Measurements from ENCODE around the gene CFAP97D2.

Gene CFAP97D2

DNA sequence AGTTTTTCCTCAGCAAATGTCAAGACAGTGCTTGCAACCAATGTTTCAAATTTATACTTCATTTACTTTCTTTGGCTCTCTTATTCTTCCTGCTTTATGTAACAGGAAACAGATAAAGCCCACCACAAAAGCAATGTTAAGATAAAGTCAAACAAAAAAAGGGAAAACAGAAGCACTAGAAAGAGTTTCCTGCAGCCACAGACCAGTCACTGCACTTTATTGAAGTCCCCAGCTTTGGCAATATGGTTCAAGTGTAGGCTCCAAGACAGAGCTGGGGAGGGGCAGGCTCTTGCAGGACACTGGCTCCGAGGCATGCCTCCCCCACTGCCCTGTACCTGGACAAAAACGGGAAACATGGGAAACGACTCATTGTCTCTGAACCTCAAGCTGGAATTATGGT lies 40.3 kb downstream of the CFAP97D2 start:
- H3K4me1 ChIP-seq (ENCODE audit: control insufficient read depth in 1 of 2, insufficient read depth in 2 of 2, low read length in 2 of 2), result no peaks in the 10 kb centered on the region
- peaks cover 0 to under 1% of the 10 kb centered on the region in 2 donors for H3K27me3 ChIP-seq (ENCODE audit: control insufficient read depth in 1 of 2, insufficient read depth in 2 of 2, low read length in 2 of 2)
- H3K36me3 ChIP-seq (ENCODE audit: control insufficient read depth in 1 of 2, insufficient read depth in 2 of 2, low read length in 2 of 2), result no peaks in the 10 kb centered on the region
- no peak overlapping the region for H3K27ac ChIP-seq (ENCODE audit: low read depth, low read length)
- H3K9me3 ChIP-seq (ENCODE audit: control insufficient read depth in 1 of 2, low read length in 2 of 2), result no peaks in the 10 kb centered on the region
- H3K4me3 ChIP-seq (ENCODE audit: low read depth in 1 of 2, low read length in 2 of 2), result no peak overlapping the region
- no peak overlapping the region for H3K9ac ChIP-seq (ENCODE audit: low read depth in 1 of 2, low read length in 2 of 2)

DNA sequence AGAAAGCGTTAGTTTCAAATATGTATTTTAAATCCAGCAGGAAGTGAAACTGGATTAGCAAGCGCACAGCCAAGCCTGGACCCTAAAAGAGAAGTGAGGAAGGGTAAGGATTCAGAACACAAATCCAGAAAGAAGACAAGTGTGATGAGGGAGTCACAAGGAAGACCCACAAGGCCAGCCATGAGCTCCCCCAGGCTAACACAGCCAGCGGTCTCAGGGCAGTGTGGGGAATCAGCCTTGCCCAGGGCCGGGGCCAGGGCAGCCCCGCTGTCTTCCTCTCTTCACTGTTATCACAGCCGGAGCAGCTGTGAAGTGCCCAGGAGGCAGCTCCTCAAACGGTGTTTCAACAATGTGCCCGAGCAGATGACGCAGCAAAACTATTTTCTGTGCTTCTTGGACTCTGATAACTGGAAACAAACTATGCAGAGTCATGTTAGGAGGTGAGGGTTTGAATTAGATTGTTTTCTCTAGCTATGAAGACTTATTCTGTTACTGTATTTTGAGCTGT lies 43.5 kb downstream of the CFAP97D2 start:
- no peaks in the 10 kb centered on the region for H3K36me3 ChIP-seq (ENCODE audit: control insufficient read depth in 1 of 2, insufficient read depth in 2 of 2, low read length in 2 of 2)
- no peaks in the 10 kb centered on the region for H3K9me3 ChIP-seq (ENCODE audit: control insufficient read depth in 1 of 2, low read length in 2 of 2)
- no peak overlapping the region for H3K4me3 ChIP-seq (ENCODE audit: low read depth in 1 of 2, low read length in 2 of 2)
- peaks cover 0 to 7% of the 10 kb centered on the region in 2 donors for H3K4me1 ChIP-seq (ENCODE audit: control insufficient read depth in 1 of 2, insufficient read depth in 2 of 2, low read length in 2 of 2)
- no peak overlapping the region for H3K27ac ChIP-seq (ENCODE audit: low read depth, low read length)
- H3K27me3 ChIP-seq (ENCODE audit: control insufficient read depth in 1 of 2, insufficient read depth in 2 of 2, low read length in 2 of 2), result no peaks in the 10 kb centered on the region
- H3K9ac ChIP-seq (ENCODE audit: low read depth in 1 of 2, low read length in 2 of 2), result peak overlapping the region in 1 of 2 donors; percentile 2

DNA sequence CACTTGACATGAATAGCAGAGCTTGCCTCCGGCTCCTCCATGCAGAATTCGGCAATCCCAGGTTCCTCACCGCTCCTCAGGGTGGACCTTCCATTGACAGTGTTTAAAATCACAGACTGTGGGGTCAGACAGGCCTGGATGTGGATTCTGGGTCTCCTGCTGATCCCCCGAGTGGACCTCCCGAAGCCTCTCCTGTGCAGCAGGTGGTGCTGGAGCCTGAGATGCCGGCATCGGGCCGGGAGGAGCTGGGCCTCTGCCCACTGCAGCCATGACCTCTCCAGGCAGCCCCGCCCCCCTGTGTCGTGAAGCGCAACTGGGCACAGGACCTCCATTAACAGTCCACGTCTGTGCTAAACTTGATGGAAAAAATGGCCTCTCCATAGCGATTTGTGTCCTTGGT lies 45.1 kb downstream of the CFAP97D2 start:
- H3K4me1 ChIP-seq (ENCODE audit: control insufficient read depth in 1 of 2, insufficient read depth in 2 of 2, low read length in 2 of 2), result peaks cover 0 to 7% of the 10 kb centered on the region in 2 donors
- no peak overlapping the region for H3K9ac ChIP-seq (ENCODE audit: low read depth in 1 of 2, low read length in 2 of 2)
- H3K9me3 ChIP-seq (ENCODE audit: control insufficient read depth in 1 of 2, low read length in 2 of 2), result no peaks in the 10 kb centered on the region
- no peak overlapping the region for H3K27ac ChIP-seq (ENCODE audit: low read depth, low read length)
- H3K36me3 ChIP-seq (ENCODE audit: control insufficient read depth in 1 of 2, insufficient read depth in 2 of 2, low read length in 2 of 2), result no peaks in the 10 kb centered on the region
- H3K27me3 ChIP-seq (ENCODE audit: control insufficient read depth in 1 of 2, insufficient read depth in 2 of 2, low read length in 2 of 2), result peaks cover 0 to under 1% of the 10 kb centered on the region in 2 donors
- no peak overlapping the region for H3K4me3 ChIP-seq (ENCODE audit: low read depth in 1 of 2, low read length in 2 of 2)

DNA sequence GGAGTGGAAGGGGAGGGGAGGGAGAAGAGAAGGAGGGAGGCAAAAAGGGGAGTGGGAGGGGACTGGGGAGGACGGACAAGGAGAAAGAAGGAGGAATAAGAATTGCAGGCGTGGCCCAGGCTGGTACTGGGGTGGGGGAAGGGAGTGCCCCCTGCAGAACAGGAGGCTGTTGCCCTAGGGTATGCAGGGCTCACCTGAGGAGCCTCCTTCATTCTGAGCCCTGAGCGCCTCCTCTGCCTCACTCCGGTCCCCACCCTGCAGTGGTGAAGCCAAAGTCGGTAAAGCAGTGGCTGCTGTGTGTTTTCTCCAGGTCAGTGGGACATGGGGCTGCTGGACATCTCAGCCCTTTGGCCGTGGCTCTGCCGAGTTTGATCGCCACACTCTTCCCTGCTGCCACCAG lies 46.6 kb downstream of the CFAP97D2 start:
- Histone ChIP-seq H3K4me3 (ENCODE audit: low read depth in 1 of 2, low read length in 2 of 2) (no peak overlapping the region), H3K4me1 (ENCODE audit: control insufficient read depth in 1 of 2, insufficient read depth in 2 of 2, low read length in 2 of 2) (peaks cover 0 to 7% of the 10 kb centered on the region in 2 donors), H3K36me3 (ENCODE audit: control insufficient read depth in 1 of 2, insufficient read depth in 2 of 2, low read length in 2 of 2) (no peaks in the 10 kb centered on the region), H3K27ac (ENCODE audit: low read depth, low read length) (no peak overlapping the region), H3K9ac (ENCODE audit: low read depth in 1 of 2, low read length in 2 of 2) (no peak overlapping the region), H3K9me3 (ENCODE audit: control insufficient read depth in 1 of 2, low read length in 2 of 2) (no peaks in the 10 kb centered on the region), H3K27me3 (ENCODE audit: control insufficient read depth in 1 of 2, insufficient read depth in 2 of 2, low read length in 2 of 2) (peaks cover 0 to 5% of the 10 kb centered on the region in 2 donors)

DNA sequence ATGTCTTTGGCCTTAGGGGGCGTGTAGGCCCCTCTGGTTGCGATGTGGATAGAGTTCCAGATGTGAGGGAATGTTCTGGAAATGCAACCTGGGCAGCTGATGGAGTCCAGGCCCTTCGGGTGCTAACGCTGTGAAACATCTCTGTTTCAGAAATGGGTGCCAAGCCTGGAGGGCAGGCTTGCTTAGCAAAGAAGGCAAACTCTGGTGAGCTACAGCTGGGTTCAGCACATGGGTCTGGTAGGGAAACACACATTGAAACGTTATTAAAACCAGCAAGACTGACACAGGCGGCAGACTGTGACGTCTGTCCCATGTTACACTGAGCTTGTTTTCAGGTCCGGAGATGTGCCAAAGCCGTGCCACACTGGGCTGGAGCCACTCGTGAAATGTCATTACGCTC lies 47.0 kb downstream of the CFAP97D2 start:
- H3K27ac ChIP-seq (ENCODE audit: low read depth, low read length), result no peak overlapping the region
- peaks cover 0 to 7% of the 10 kb centered on the region in 2 donors for H3K4me1 ChIP-seq (ENCODE audit: control insufficient read depth in 1 of 2, insufficient read depth in 2 of 2, low read length in 2 of 2)
- H3K9me3 ChIP-seq (ENCODE audit: control insufficient read depth in 1 of 2, low read length in 2 of 2), result no peaks in the 10 kb centered on the region
- H3K27me3 ChIP-seq (ENCODE audit: control insufficient read depth in 1 of 2, insufficient read depth in 2 of 2, low read length in 2 of 2), result peaks cover 0 to 5% of the 10 kb centered on the region in 2 donors
- no peak overlapping the region for H3K4me3 ChIP-seq (ENCODE audit: low read depth in 1 of 2, low read length in 2 of 2)
- H3K9ac ChIP-seq (ENCODE audit: low read depth in 1 of 2, low read length in 2 of 2), result no peak overlapping the region
- H3K36me3 ChIP-seq (ENCODE audit: control insufficient read depth in 1 of 2, insufficient read depth in 2 of 2, low read length in 2 of 2), result no peaks in the 10 kb centered on the region

DNA sequence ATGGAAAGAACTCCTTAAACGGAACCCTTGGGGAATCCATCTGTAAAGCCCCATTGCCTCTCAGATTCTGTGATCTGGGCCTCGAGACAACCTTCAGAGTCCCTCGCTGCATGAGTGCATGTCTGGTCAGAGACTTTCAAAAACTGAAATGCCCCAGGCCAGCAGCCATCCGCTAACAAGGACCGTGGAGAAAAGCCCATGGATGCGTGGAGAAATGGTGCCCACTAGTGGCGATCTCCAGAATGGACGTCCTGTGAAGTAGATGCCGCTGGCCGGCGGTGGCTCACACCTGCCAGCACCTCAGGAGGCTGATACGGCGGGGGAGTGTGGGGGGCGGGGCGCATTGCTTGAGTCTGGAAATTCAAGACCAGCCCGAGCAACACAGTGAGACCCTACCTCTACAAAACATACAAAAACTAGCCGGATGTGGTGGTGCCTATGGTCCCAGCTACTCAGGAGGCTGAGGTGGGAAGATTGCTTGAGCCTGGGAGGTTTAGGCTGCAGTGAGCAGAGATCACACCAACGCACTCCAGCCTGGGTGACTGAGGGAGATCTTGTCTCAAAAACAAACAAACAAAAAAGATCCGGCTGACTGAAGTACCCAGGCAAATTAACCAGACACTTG lies 47.8 kb downstream of the CFAP97D2 start:
- peaks cover 0 to 7% of the 10 kb centered on the region in 2 donors for H3K4me1 ChIP-seq (ENCODE audit: control insufficient read depth in 1 of 2, insufficient read depth in 2 of 2, low read length in 2 of 2)
- no peak overlapping the region for H3K4me3 ChIP-seq (ENCODE audit: low read depth in 1 of 2, low read length in 2 of 2)
- no peak overlapping the region for H3K9ac ChIP-seq (ENCODE audit: low read depth in 1 of 2, low read length in 2 of 2)
- no peak overlapping the region for H3K27ac ChIP-seq (ENCODE audit: low read depth, low read length)
- H3K27me3 ChIP-seq (ENCODE audit: control insufficient read depth in 1 of 2, insufficient read depth in 2 of 2, low read length in 2 of 2), result peaks cover 0 to 5% of the 10 kb centered on the region in 2 donors
- H3K9me3 ChIP-seq (ENCODE audit: control insufficient read depth in 1 of 2, low read length in 2 of 2), result no peaks in the 10 kb centered on the region
- H3K36me3 ChIP-seq (ENCODE audit: control insufficient read depth in 1 of 2, insufficient read depth in 2 of 2, low read length in 2 of 2), result no peaks in the 10 kb centered on the region

DNA sequence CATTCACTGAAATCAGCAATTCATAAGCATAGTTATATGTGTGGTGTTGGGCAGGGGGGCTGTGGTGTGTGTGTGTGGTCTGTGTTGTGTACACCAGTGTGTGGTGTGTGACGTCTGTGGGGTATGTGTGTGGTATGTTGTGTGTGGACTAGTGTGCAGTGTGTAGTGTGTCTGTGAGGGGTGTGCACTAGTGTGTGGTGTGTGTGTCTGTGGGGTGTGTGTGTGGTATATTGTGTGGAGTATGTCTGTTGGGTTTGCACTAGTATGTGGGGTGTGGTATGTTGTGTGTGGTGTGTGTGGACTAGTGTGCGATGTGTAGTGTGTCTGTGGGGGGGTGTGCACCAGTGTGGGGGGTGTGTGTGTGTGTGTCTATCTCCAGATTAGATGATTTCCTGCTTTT lies 48.5 kb downstream of the CFAP97D2 start:
- H3K9me3 ChIP-seq (ENCODE audit: control insufficient read depth in 1 of 2, low read length in 2 of 2), result no peaks in the 10 kb centered on the region
- peaks cover 0 to 5% of the 10 kb centered on the region in 2 donors for H3K27me3 ChIP-seq (ENCODE audit: control insufficient read depth in 1 of 2, insufficient read depth in 2 of 2, low read length in 2 of 2)
- H3K4me3 ChIP-seq (ENCODE audit: low read depth in 1 of 2, low read length in 2 of 2), result no peak overlapping the region
- H3K36me3 ChIP-seq (ENCODE audit: control insufficient read depth in 1 of 2, insufficient read depth in 2 of 2, low read length in 2 of 2), result no peaks in the 10 kb centered on the region
- no peak overlapping the region for H3K9ac ChIP-seq (ENCODE audit: low read depth in 1 of 2, low read length in 2 of 2)
- no peak overlapping the region for H3K27ac ChIP-seq (ENCODE audit: low read depth, low read length)
- H3K4me1 ChIP-seq (ENCODE audit: control insufficient read depth in 1 of 2, insufficient read depth in 2 of 2, low read length in 2 of 2), result peaks cover 0 to 7% of the 10 kb centered on the region in 2 donors

DNA sequence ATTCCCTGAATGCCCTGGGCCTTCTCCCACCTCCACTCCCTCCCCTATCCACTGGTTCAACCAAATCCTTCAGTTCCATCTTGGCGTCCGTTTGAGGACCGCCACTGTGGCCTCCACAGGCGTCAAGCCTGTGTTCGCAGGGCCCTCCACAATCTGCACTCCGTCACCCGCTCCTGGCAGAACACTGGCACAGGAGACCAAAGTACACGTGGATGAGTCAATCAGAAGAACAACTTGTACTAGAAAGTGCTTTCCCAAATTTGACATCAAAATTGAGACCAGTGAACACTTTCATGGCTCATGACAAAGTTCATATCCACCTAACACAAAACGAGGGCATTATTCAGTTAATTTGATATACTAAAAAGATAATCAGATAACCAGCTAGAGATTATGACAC lies 49.1 kb downstream of the CFAP97D2 start:
- Histone ChIP-seq H3K4me3 (ENCODE audit: low read depth in 1 of 2, low read length in 2 of 2) (no peak overlapping the region), H3K9ac (ENCODE audit: low read depth in 1 of 2, low read length in 2 of 2) (no peak overlapping the region), H3K27me3 (ENCODE audit: control insufficient read depth in 1 of 2, insufficient read depth in 2 of 2, low read length in 2 of 2) (peaks cover 0 to 5% of the 10 kb centered on the region in 2 donors)

DNA sequence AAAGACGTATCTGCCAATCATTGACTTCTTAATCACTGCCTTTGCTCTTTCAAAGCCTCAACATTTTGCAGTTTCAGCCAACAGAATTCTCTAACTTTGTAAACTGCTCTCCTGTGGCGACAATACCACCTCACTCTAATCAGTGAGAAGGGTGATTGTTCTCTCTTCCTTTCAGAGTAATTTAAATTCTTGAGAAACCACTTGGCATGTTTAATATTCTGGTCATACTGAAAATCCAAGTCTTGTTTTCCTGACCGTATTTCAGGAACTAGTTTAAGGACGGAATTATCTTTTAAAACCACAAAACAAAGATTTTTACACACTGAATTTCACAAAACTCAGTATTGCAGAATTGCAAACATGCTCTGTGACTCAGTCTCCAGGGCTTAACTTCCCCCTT lies 50.4 kb downstream of the CFAP97D2 start:
- H3K4me1 ChIP-seq (ENCODE audit: control insufficient read depth in 1 of 2, insufficient read depth in 2 of 2, low read length in 2 of 2), result peaks cover 0 to 7% of the 10 kb centered on the region in 2 donors
- H3K27me3 ChIP-seq (ENCODE audit: control insufficient read depth in 1 of 2, insufficient read depth in 2 of 2, low read length in 2 of 2), result peaks cover 0 to 5% of the 10 kb centered on the region in 2 donors
- no peaks in the 10 kb centered on the region for H3K9me3 ChIP-seq (ENCODE audit: control insufficient read depth in 1 of 2, low read length in 2 of 2)
- H3K27ac ChIP-seq (ENCODE audit: low read depth, low read length), result no peak overlapping the region
- no peak overlapping the region for H3K9ac ChIP-seq (ENCODE audit: low read depth in 1 of 2, low read length in 2 of 2)
- H3K36me3 ChIP-seq (ENCODE audit: control insufficient read depth in 1 of 2, insufficient read depth in 2 of 2, low read length in 2 of 2), result no peaks in the 10 kb centered on the region
- no peak overlapping the region for H3K4me3 ChIP-seq (ENCODE audit: low read depth in 1 of 2, low read length in 2 of 2)

More for the DNA sequence above, 49.1 kb downstream of the CFAP97D2 start:
- Histone ChIP-seq H3K36me3 (ENCODE audit: control insufficient read depth in 1 of 2, insufficient read depth in 2 of 2, low read length in 2 of 2) (no peaks in the 10 kb centered on the region), H3K4me1 (ENCODE audit: control insufficient read depth in 1 of 2, insufficient read depth in 2 of 2, low read length in 2 of 2) (peaks cover 0 to 7% of the 10 kb centered on the region in 2 donors), H3K9me3 (ENCODE audit: control insufficient read depth in 1 of 2, low read length in 2 of 2) (no peaks in the 10 kb centered on the region), H3K27ac (ENCODE audit: low read depth, low read length) (no peak overlapping the region)

DNA sequence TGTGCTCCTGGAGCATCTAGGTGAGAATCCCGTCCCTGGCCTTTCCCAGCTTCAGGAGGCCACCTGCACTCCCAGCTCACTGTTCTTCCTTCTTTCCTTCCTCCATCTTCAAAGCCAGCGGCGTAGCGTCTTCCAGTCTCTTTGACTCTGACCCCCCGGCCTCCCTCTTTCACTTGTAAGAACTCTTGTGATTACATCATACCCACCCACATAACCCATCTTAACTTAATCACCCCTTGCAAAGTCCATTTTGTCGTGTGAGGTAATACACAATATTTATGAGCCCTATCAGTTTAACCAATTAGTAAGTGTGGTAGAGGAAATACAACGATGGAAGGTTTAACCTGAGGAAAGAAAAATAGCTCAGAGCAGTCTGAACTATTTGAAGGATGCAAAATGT lies 51.1 kb downstream of the CFAP97D2 start:
- Histone ChIP-seq H3K9me3 (ENCODE audit: control insufficient read depth in 1 of 2, low read length in 2 of 2) (no peaks in the 10 kb centered on the region), H3K4me1 (ENCODE audit: control insufficient read depth in 1 of 2, insufficient read depth in 2 of 2, low read length in 2 of 2) (peaks cover 0 to 7% of the 10 kb centered on the region in 2 donors), H3K27ac (ENCODE audit: low read depth, low read length) (no peak overlapping the region), H3K36me3 (ENCODE audit: control insufficient read depth in 1 of 2, insufficient read depth in 2 of 2, low read length in 2 of 2) (no peaks in the 10 kb centered on the region), H3K27me3 (ENCODE audit: control insufficient read depth in 1 of 2, insufficient read depth in 2 of 2, low read length in 2 of 2) (peaks cover 0 to 5% of the 10 kb centered on the region in 2 donors), H3K9ac (ENCODE audit: low read depth in 1 of 2, low read length in 2 of 2) (no peak overlapping the region), H3K4me3 (ENCODE audit: low read depth in 1 of 2, low read length in 2 of 2) (no peak overlapping the region)
